ENCODE results near the gene PBX1. TPM values are rescaled to one million over a fixed set of nuclear protein-coding genes. Genes with fewer than 3 reads are reported as not detected.

PBX1 gene
- total and polyA plus RNA-seq, 10 of the 15 experiments (the other 5 are each of a cell fraction or from before 2014, with no cell fraction given) = 0.05 to 0.28 (median 0.11) TPM; not detected in 5

DNA sequence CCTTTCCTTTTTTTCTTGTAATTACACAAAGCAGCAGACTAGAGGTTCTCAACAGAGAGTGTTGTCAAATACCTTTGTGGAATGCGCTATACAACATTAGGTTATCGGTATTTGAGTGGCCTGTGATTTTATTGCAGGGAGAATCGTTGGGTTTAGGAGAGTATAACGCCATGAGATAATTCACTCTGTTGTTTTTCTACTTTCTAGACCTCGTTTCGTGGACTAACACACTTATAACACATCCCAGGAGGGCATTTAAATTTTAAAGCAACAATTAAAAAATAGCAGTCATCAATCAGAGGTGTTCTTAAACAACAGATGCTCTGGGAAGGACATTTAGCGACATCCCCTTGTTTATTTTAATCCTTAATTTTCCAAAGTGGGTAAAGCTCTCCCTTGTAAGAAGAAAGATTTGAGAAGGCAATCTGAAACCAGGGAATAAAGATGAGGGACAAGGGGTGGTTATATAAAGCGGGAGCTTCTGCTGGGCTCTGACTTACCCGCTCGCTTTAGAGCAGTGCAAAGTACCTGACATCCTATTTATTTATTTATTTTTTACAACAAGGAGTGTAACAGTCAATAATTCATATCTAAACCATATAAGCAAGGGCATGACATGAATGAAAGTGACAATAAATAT, 4.9 kb downstream of the PBX1 start (continued):
- TF ChIP-seq, protein P1, sequence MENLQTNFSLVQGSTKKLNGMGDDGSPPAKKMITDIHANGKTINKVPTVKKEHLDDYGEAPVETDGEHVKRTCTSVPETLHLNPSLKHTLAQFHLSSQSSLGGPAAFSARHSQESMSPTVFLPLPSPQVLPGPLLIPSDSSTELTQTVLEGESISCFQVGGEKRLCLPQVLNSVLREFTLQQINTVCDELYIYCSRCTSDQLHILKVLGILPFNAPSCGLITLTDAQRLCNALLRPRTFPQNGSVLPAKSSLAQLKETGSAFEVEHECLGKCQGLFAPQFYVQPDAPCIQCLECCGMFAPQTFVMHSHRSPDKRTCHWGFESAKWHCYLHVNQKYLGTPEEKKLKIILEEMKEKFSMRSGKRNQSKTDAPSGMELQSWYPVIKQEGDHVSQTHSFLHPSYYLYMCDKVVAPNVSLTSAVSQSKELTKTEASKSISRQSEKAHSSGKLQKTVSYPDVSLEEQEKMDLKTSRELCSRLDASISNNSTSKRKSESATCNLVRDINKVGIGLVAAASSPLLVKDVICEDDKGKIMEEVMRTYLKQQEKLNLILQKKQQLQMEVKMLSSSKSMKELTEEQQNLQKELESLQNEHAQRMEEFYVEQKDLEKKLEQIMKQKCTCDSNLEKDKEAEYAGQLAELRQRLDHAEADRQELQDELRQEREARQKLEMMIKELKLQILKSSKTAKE (IDR thresholded peaks at IDR 0.05; ENCODE audit: low read depth, poor library complexity, severe bottlenecking) = no peak
- TF ChIP-seq SIX5 (IDR thresholded peaks at IDR 0.05; ENCODE audit: low read depth, low read length, severe bottlenecking) (no peak), BHLHE40 (IDR thresholded peaks at IDR 0.05; ENCODE audit: borderline replicate concordance in 1 of 2, low read depth in 2 of 2, low read length in 1 of 2) (no peak), E2F4 (IDR thresholded peaks at IDR 0.05; ENCODE audit: low read depth, low read length) (no peak), PAX8 (IDR thresholded peaks at IDR 0.05) (no peak), EZH2 (IDR thresholded peaks at IDR 0.05; ENCODE audit: borderline replicate concordance, control insufficient read depth, low read depth, low read length) (no peak), USF2 (IDR thresholded peaks at IDR 0.05; ENCODE audit: borderline replicate concordance, low read depth, low read length) (no peak)
- TF ChIP-seq, protein P2, sequence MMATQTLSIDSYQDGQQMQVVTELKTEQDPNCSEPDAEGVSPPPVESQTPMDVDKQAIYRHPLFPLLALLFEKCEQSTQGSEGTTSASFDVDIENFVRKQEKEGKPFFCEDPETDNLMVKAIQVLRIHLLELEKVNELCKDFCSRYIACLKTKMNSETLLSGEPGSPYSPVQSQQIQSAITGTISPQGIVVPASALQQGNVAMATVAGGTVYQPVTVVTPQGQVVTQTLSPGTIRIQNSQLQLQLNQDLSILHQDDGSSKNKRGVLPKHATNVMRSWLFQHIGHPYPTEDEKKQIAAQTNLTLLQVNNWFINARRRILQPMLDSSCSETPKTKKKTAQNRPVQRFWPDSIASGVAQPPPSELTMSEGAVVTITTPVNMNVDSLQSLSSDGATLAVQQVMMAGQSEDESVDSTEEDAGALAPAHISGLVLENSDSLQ (IDR thresholded peaks at IDR 0.05) = no peak
- TF ChIP-seq, protein P3, sequence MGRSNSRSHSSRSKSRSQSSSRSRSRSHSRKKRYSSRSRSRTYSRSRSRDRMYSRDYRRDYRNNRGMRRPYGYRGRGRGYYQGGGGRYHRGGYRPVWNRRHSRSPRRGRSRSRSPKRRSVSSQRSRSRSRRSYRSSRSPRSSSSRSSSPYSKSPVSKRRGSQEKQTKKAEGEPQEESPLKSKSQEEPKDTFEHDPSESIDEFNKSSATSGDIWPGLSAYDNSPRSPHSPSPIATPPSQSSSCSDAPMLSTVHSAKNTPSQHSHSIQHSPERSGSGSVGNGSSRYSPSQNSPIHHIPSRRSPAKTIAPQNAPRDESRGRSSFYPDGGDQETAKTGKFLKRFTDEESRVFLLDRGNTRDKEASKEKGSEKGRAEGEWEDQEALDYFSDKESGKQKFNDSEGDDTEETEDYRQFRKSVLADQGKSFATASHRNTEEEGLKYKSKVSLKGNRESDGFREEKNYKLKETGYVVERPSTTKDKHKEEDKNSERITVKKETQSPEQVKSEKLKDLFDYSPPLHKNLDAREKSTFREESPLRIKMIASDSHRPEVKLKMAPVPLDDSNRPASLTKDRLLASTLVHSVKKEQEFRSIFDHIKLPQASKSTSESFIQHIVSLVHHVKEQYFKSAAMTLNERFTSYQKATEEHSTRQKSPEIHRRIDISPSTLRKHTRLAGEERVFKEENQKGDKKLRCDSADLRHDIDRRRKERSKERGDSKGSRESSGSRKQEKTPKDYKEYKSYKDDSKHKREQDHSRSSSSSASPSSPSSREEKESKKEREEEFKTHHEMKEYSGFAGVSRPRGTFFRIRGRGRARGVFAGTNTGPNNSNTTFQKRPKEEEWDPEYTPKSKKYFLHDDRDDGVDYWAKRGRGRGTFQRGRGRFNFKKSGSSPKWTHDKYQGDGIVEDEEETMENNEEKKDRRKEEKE (IDR thresholded peaks at IDR 0.05) = no peak
